Stimulated activated naive CD4-positive, alpha-beta T cell treated with Interleukin-2 at 50 U/mL for 16 hours (primary cell): ENCODE results near the gene DHRS7B.
A peak's percentile ranks its signal among the peaks of the same experiment; 100 is the strongest.
"Not testable (repeated sequence)": the region's sequence is repeated elsewhere in the genome, so short reads cannot be mapped to it uniquely, and the experiment has no call there.

Experiments used
- DNase-seq: peaks from one replicate; lab custom pipeline; 2025; lab: John Stamatoyannopoulos, UW

The DHRS7B gene

GRCh38 chr17:21210411-21211076 lies 83.8 kb downstream of the DHRS7B start:
- DNase-seq = no peak

DNA sequence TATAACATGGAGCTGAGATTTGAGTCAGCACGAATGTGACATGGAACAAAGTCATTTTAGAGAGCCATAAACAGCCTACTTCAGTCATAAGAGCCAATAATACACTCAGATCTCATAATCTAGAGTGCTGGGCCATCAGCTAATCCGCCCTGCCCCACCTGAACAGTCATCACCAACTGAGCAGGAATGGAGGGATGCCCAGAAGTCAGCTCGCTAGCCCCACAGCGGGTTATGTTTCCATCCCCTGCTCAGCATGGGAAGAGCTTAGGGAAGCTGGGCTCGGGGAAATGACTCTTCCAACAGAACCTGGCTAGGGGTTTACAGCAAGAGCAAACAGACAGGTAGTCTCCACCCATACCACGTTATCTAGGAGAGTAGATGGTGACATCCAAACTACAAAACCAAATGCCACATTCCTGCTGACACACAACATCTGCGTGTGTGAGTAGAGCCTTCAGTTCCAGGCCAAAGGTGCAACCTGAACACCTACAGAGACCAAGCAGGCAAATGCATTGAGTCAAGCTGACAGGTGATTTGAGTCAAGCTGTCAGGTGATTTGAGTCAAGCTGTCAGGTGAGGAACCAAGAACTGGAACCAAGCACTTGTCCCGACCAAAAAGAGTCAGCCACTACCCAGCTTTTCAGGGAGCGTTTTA lies 85.2 kb downstream of the DHRS7B start:
- DNase-seq = no peak

DNA sequence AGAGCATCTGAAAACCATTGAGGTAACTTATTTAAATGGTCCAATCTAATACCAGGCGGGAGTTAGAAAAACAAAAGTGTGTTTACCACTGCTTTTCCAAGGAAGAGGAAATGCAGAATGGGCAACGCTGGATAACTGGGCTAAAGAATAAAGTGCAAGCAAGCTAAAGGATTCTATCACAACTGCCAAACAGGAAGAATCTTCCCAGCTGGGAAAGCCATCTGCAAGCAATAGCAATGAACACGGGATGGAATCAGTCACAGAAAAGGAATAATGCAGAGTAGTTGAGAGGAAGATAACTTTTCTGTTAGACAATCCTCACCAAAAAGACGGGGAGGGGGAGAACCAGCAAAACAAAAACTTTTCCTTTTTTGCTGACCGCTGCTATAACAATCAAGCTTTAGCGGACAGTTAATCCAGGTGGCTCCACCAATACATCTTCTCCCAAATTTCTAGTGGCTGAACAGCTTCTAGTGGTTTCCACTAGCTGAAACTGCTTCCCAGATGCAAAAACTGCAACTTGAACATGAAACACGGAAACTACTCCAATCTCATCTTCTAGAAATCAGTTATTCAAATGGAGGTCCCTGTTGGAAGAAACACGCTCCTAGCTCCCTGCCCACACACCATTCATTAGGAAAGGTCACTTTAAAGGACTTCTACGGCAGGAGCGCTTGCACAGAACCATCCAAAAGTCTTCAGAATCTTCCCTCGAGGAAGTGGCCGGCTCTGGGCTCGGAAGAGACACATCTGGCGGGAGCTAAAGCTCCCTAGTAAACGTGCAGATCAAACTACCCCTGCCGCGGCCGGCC lies 86.3 kb downstream of the DHRS7B start:
- no peak for DNase-seq

GRCh38 chr17:21213638-21214014 lies 86.9 kb downstream of the DHRS7B start:
- DNase-seq = no peak

GRCh38 chr17:21214015-21214776 lies 87.4 kb downstream of the DHRS7B start, which contains the start of gene TMEM11:
TMEM11 (minus strand) TSS chr17:21214161; CDS start chr17:21214152, 9 bp downstream.
- DNase-seq = peak; percentile 93

DNA sequence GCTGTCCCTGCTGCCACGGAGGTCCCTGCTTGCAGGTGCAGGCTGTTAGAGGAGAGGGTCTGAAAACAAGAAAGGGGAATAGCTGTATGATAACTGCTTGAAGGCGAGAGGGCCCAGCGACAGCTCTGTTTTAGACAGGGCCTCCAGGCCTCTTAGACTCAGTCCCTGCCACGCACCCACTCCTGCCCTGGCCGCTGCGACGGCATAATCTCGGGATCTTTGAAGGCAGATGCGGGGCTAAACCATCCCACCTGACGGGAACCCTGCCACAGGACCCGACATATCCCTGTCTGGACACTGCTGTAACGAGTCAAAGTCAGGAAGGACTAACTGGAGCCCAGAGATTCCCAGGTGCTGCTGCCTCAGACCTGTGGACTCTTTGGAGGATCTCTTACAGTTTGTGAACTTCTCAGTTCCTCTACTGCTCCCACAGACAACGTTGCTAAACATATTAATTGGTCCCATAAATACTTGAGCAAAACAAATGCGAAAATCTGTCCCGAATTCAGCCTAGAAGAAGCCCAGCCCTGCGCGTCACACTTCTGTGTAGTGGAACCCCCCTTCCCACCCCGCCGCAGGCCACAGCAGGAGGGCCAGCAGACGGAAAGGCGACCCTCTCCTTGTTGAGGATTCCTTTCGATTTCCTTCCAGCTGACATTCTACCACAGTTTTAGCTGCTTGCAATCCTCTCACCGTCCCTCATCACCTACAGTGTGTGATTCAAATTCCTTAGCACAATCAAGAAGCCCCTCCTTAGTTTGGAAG lies 88.2 kb downstream of the DHRS7B start:
- DNase-seq = no peak

GRCh38 chr17:21215935-21216334 lies 89.2 kb downstream of the DHRS7B start:
- no peak for DNase-seq

GRCh38 chr17:21217346-21217745 lies 90.6 kb downstream of the DHRS7B start:
- no peak for DNase-seq

- DNase-seq = peak; percentile 38
Observed at GRCh38 chr17:21218101-21218500, 91.3 kb downstream of the DHRS7B start.

DNA sequence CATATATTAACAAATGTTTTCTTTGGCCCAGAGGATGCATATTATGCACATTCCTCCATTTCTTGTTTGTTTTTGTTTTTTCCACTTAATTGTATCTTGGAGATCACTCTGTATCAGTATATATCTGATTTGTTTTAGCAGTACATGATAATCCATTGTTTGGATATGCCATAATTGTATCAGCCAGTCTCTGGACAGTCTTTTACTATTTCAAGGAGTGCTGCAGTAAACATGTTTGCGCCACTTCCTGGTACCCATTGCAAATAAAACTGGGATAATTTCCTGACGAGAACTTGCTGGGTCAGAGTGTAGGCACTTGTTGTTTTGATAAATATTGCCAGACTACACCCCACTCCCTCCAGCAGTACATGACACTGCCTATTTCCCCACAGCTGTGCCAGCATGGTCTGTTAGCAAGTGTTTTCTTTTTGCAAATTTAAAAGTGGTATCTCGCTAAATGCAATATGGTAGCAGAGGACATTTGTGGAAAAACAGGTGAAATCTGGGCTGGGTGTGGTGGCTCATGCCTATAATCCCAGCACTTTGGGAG lies 92.1 kb downstream of the DHRS7B start:
- DNase-seq = no peak

GRCh38 chr17:21223086-21223485 lies 96.3 kb downstream of the DHRS7B start:
- no peak for DNase-seq

GRCh38 chr17:21227277-21227676 lies 100.5 kb downstream of the DHRS7B start:
- not testable (repeated sequence) for DNase-seq

DNA sequence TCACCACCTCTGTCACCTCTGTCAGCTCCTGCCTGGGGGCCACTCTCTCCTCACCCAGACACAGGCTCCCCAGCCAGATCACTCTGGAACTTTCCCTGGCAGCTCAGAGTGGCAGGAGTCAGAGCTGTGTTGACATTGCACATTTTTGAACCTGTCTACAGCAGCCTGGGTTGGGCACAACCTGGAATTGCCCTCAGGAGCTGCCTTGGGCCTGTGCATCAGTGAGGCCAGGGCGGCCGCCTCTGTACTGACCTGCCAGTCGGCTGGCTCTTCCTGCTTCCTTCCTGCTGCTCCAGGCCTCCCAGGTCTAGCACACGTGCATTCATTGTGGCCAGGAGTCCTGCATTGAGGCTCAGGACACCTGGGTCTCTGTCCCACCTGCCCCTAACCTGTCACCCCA lies 101.3 kb downstream of the DHRS7B start:
- no peak for DNase-seq

DNA sequence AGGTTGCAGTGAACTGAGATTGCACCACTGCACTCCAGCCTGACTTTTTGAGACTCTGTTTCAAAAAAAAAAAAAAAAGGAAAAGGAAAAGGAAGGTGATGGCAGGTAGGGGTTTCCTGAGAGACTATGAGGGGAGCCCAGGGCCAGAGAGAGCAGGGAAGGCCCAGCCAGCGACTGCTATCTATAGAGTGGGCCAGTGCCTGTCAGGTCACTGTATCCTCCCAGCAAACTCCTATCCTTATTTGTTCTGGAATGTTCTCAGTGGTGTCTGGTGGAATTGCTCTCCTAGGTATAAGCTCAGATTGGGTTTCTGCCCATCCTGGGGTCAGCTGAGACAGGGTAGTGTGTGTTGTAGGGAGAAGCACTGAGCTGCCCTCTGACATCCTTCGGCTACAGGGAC lies 102.1 kb downstream of the DHRS7B start:
- no peak for DNase-seq

GRCh38 chr17:21231533-21231932 lies 104.8 kb downstream of the DHRS7B start:
- DNase-seq = no peak

DNA sequence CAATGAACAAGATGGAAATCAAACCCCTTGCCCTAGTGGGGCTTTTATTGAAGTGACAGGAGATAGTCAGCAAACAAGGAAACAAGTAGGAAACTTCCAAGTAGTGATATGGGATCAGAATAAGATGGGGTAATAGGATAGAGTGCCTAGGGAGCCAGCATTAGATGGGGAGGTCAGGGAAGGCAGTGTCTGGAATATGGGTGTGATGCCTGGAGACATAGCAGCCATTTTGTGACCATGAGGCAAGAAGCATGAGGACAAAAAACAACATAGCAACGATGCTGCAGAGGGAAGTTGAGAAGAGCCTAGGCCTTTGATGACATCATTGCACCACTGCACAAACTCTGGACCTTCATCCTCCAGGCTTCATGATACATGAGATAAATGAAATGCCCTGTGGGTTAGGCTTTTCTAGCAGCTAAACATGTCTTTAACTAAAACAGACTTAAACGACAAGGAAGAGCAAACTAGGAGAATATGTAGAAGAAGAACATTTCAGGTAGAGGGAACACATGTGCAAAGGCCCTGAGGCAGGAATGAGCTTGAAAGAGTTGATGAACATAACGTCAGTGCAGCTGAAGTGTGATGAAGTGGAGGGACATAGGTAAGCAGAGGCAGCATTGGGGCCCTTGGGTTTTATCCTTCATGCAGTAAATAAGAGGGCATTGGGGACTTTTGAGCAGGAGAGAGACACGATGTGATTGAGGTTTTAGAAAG lies 105.4 kb downstream of the DHRS7B start:
- DNase-seq = no peak

DNA sequence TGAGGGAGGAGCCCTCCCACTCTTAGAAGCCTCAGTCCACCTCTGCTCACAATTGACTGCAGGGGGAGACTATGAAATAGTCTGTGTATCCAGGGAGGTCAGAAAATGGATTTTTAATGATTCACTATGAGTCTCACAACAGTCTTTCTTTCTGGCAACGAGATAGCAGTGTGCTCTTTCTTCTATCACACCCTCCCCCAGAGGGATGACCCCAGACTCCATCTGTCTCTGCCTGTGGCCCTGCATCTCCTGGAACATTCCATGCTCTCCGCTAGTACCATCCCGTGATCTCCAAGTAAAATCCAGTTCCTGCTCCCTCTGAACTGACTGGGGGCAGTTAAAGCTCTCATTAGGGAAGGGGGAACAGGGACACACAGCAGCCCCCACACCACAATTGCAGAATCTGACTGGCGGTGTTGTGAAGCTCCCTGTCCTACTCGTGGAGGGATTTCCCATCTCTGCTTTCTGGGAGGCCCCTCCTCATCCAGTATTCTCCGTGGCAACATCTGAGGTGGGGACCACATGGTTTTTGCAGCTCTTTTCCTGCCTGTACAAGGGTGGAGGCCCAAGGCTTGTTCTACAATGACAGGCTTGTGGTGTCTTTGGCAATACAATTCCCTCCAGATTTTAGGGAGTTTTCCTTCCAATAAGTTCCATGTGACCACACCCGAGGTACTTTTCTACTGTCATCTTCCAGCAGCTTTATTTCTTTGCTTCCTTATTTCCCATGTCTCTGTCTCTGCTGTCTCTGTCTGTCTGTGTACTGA lies 107.0 kb downstream of the DHRS7B start:
- no peak for DNase-seq

DNA sequence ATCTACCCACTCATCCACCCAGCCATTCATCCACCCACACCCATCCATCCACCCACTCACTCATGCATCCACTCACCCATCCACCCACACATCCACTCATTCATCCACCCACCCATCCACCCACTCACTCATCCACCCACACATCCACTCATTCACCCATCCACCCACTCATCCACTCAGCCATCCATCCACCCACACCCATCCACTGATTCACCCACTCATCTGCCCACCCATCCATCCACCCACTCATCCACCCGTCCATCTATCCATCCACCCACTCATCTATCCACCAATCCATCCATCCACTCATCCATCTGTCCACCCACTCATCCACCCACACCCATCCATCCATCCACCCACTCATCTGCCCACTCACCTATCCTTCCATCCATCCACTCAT lies 109.2 kb downstream of the DHRS7B start:
- DNase-seq = no peak

- no peak for DNase-seq
Observed at GRCh38 chr17:21239680-21240368, 113.1 kb downstream of the DHRS7B start.
